Vagina (tissue), 2 donors: ENCODE results near the gene CCDC28B.

Source experiments
- CTCF ChIP-seq, 3 experiments: fragments of 450-650 bp in 2 of 3; fragments of 200-600 bp in 1 of 3; sonication (generic) in 1 of 3; IDR thresholded peaks; one replicate each; pipeline ENCODE4 v1.5.1; 2017 to 2019; ENCODE audit warnings: antibody characterized with exemption in 3 of 3, mild to moderate bottlenecking in 2 of 3, moderate library complexity in 2 of 3
- POLR2A ChIP-seq, 2 donors: fragments of 450-650 bp; IDR thresholded peaks; one replicate each; pipeline ENCODE4 v1.6.1; 2017; ENCODE audit warnings: antibody characterized with exemption in 2 of 2, mild to moderate bottlenecking in 2 of 2, moderate library complexity in 2 of 2
- POLR2AphosphoS5 ChIP-seq, 2 donors: sonication (generic); formaldehyde crosslinking; IDR thresholded peaks; one replicate each; pipeline ENCODE4 v1.9.0; 2017; ENCODE audit warnings: antibody characterized with exemption in 2 of 2, mild to moderate bottlenecking in 2 of 2, low read depth in 1 of 2; ENCODE audit not compliant: insufficient read depth in 1 of 2

DNA sequence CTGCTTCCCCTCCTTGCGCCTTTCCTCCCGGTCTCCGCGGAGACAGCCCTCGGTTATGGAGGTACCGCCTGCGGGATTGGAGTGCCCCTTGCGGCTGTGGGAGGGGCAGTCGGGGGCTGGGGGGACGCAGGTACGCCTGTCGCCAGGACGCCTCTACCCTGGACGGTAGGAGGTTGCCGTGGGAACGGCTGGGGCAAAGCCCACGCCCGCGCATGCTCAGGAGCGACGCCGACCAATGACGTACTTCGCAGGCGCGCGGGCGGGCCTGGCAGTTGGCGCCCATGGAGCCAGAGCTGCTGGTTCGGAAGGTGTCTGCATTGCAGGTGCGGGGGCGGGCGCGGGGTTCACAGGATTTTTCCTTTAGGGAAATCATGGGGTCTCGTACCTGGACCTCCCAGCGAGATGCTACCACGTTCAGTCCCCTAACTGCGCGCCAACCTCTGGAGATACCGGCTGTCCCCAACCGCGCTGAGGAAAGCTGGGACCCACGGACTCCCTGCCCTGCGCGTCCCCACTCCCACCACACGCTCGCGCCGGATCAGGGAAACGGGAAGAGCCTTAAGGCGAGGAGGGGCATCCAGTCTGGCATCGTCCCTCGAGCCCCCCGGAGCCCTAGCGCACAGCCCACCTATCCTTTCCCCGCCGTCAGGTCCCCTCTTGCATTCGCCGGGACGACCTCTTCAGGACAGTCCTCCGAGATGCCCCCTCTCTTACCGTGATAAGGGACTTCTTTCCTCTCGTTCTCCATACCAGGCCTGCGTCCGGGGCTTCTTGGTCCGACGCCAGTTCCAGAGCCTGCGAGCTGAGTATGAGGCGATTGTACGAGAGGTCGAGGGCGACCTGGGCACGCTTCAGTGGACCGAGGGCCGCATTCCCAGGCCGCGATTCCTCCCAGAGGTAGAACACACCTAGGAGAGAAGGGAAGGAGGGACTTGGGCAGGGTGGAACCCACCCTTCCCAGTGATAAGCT lies 5.3 kb downstream of the CCDC28B start, which contains the start of gene IQCC:
- TF ChIP-seq CTCF (IDR thresholded peaks at IDR 0.05), result no peak
- peak; percentile 76 to 92 for TF ChIP-seq POLR2AphosphoS5 (IDR thresholded peaks at IDR 0.05; ENCODE audit: insufficient read depth in 1 of 2, low read depth in 1 of 2)
- TF ChIP-seq POLR2A (IDR thresholded peaks at IDR 0.05), result peak in 1 of 2 donors; percentile 29
